ENCODE results near the gene WBP2. TPM values are rescaled to one million over a fixed set of nuclear protein-coding genes. Genes with fewer than 3 reads are reported as not detected.
A peak's percentile ranks its signal among the peaks of the same experiment; 100 is the strongest.

Gene WBP2
- total and polyA plus RNA-seq, 2 of the 13 experiments (the other 11 are each of a cell fraction or from before 2014, with no cell fraction given) = 29.2 to 29.5 TPM

- TF ChIP-seq DBP (CRISPR knock-in tag; IDR thresholded peaks at IDR 0.05; ENCODE audit: not compliant biosample characterization) = no peak
- no peak; the same call in 1 of the 2 replicates for TF ChIP-seq NFE2L1 (CRISPR knock-in tag; IDR thresholded peaks at IDR 0.05; ENCODE audit: borderline replicate concordance)
- TF ChIP-seq ZNF17 (CRISPR knock-in tag; IDR thresholded peaks at IDR 0.05) = no peak
- TF ChIP-seq ARNTL (CRISPR knock-in tag; IDR thresholded peaks at IDR 0.05) = peak; percentile 86
- TF ChIP-seq ZEB1 (IDR thresholded peaks at IDR 0.05; ENCODE audit: insufficient replicate concordance, low read depth) = no peak
- no peak for TF ChIP-seq ZNF670 (CRISPR knock-in tag; IDR thresholded peaks at IDR 0.05; ENCODE audit: borderline replicate concordance)
- peak; percentile 90 for TF ChIP-seq HNF4G (IDR thresholded peaks at IDR 0.05; ENCODE audit: borderline replicate concordance, low read depth, low read length)
- peak; percentile 80 for TF ChIP-seq HNF4G (CRISPR knock-in tag; IDR thresholded peaks at IDR 0.05; ENCODE audit: borderline replicate concordance, low read depth)
- 0 out of 2 replicates have a peak, but pooled peaks have one; percentile 65 for TF ChIP-seq E2F2 (CRISPR knock-in tag; IDR thresholded peaks at IDR 0.05; ENCODE audit: borderline replicate concordance)
- TF ChIP-seq ZNF557 (CRISPR knock-in tag; IDR thresholded peaks at IDR 0.05) = peak; percentile 64; the same call in 1 of the 2 replicates
- no peak for TF ChIP-seq ELF4 (CRISPR knock-in tag; IDR thresholded peaks at IDR 0.05; ENCODE audit: borderline replicate concordance)
- no peak for TF ChIP-seq MAFF (IDR thresholded peaks at IDR 0.05; ENCODE audit: low read depth, low read length)
- no peak for TF ChIP-seq IRF1 (CRISPR knock-in tag; IDR thresholded peaks at IDR 0.05; ENCODE audit: low read depth)
- TF ChIP-seq ZBTB49 (CRISPR knock-in tag; IDR thresholded peaks at IDR 0.05; ENCODE audit: borderline replicate concordance) = peak; percentile 45; the same call in 1 of the 2 replicates
- TF ChIP-seq CCDC6 (CRISPR knock-in tag; IDR thresholded peaks at IDR 0.05) = peak; percentile 94
- peak; percentile 48; the same call in 1 of the 2 replicates for TF ChIP-seq ZXDC (CRISPR knock-in tag; IDR thresholded peaks at IDR 0.05)
- no peak for TF ChIP-seq ZNF704 (CRISPR knock-in tag; IDR thresholded peaks at IDR 0.05; ENCODE audit: borderline replicate concordance)
Observed at GRCh38 chr17:75891605-75892555, 36.7 kb upstream of the WBP2 start (continued).

Data from HepG2 (cell line).